Measurements from ENCODE around the gene PFKFB3.

DNA sequence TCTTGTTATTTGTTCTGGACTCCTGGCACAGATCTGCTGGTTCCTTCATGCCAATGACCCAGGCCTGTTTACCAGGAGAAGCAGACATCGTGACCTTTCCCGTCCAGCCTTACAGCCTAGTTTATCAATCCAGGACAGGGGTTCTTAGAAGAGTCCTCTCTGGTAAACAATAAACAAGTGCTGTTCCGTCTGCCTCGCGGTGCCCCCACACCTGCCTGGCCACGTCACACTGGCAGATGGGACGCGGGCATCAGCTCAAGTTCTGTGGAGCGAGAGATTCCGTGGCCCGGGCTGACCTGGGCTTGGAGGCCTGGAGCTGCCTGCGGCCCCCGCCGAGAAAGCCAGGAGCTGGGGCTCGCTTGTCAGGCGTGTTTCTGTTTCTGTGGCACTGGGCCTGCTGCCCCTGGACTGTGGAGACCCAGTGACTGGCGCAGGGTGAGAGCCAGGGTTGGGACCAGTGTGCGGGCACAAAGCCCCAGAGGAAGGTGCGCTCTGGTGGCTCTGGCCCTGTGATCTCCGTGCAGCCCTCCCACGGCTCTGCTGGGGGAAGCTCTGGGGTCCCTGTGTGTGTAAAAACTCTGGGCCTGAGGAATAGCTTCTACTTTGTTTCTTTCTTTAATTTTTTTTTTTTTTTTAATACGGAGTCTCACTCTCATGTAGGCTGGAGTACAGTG lies 28.4 kb upstream of the PFKFB3 start:
- TF ChIP-seq, protein P1, sequence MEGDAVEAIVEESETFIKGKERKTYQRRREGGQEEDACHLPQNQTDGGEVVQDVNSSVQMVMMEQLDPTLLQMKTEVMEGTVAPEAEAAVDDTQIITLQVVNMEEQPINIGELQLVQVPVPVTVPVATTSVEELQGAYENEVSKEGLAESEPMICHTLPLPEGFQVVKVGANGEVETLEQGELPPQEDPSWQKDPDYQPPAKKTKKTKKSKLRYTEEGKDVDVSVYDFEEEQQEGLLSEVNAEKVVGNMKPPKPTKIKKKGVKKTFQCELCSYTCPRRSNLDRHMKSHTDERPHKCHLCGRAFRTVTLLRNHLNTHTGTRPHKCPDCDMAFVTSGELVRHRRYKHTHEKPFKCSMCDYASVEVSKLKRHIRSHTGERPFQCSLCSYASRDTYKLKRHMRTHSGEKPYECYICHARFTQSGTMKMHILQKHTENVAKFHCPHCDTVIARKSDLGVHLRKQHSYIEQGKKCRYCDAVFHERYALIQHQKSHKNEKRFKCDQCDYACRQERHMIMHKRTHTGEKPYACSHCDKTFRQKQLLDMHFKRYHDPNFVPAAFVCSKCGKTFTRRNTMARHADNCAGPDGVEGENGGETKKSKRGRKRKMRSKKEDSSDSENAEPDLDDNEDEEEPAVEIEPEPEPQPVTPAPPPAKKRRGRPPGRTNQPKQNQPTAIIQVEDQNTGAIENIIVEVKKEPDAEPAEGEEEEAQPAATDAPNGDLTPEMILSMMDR (IDR thresholded peaks at IDR 0.05): no peak
- TF ChIP-seq POLR2A (IDR thresholded peaks at IDR 0.05) (no peak), POLR2AphosphoS5 (IDR thresholded peaks at IDR 0.05; ENCODE audit: insufficient read depth in 1 of 2, low read depth in 1 of 2) (no peak)

All from vagina (tissue), 2 donors.